HG02588 (cell line): ENCODE data around the gene SMCR8.
"Not testable (repeated sequence)": the region's sequence is repeated elsewhere in the genome, so short reads cannot be mapped to it uniquely, and the experiment has no call there.

Experiments used
- ATAC-seq: cut with Tn5 transposase; IDR thresholded peaks from one replicate; pipeline ENCODE4 v1.9.1; 2021; ENCODE audit warnings: mild to moderate bottlenecking, moderate library complexity; ENCODE audit not compliant: unreplicated experiment

The SMCR8 gene

GRCh38 chr17:18353541-18353940 lies 38.4 kb downstream of the SMCR8 start:
- ATAC-seq = no peak

- ATAC-seq = no peak
Observed at GRCh38 chr17:18356624-18357023, 41.5 kb downstream of the SMCR8 start.

DNA sequence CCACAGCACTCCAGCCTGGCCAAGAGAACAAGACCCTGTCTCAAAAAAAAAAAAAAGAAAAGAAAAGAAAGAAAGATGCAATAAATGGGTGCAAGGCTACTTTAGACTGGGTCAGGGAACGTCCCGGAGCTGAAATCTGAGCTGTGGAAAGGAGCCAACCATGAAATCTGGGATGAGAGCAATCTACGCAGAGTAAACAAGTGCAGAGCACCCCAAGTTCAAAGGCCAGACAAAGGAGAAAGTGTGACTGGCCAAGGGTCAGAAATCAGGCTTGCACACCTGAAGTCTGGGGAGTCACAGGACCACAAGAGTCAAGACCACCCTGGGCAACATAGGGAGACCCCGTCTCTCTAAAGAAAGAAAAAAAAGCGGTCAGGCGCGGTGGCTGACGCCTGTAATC lies 45.4 kb downstream of the SMCR8 start:
- no peak for ATAC-seq

DNA sequence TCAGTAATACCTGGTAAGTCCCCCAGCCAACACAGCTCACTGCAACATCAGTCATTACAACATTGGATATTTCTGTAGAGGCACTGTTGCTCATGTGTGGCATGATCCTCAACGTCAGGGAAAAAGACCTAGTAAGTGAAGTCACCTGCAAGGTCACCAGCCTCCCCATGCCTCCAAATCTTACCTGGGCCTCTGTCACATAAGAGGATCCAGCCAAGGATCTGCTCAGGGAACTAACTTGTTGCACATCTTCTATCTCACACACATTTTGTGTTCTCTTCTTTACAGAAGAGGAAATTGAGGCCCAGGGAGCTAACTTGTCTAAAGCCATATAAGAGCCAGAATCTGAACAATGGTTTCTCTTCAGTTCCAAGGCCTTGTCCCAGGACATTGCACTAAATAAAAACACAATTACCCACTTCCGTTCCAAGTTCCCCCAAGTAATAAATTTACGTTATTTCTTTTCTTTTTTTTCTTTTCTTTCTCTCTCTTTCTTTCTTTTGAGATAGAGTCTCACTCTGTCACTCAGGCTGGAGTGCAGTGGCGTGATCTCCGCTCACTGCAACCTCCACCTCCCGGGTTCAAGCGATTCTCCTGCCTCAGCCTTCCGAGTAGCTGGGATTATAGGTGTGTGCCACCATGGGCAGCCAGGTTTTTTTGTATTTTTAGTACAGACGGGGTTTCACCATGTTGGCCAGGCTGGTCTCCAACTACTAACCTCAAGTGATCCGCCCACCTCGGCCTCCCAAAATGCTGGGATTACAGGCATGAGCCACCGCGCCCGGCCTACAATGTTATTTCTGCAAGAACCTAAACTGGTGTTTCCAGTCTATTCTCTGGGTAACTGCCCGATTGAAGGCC lies 47.0 kb downstream of the SMCR8 start:
- no peak for ATAC-seq

DNA sequence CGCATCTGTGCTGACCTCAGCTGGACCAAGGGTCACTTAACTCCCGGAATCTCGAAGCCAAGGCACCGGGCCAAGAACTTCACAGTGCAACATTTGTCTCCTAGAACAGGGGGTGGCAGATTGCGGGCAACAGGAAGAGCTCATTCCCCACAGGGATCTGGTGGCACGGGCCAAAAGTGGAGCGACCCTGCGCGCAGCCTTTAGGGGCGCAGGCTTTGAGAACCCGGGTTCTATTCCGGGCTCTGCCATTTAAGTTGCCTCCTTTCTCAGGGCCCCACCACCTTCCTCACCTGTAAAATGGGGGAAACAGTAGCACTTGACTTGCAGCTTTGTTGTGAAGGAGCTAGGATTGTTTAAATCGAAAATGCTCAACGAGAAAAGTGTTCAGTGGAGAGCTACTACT lies 47.6 kb downstream of the SMCR8 start:
- no peak for ATAC-seq

DNA sequence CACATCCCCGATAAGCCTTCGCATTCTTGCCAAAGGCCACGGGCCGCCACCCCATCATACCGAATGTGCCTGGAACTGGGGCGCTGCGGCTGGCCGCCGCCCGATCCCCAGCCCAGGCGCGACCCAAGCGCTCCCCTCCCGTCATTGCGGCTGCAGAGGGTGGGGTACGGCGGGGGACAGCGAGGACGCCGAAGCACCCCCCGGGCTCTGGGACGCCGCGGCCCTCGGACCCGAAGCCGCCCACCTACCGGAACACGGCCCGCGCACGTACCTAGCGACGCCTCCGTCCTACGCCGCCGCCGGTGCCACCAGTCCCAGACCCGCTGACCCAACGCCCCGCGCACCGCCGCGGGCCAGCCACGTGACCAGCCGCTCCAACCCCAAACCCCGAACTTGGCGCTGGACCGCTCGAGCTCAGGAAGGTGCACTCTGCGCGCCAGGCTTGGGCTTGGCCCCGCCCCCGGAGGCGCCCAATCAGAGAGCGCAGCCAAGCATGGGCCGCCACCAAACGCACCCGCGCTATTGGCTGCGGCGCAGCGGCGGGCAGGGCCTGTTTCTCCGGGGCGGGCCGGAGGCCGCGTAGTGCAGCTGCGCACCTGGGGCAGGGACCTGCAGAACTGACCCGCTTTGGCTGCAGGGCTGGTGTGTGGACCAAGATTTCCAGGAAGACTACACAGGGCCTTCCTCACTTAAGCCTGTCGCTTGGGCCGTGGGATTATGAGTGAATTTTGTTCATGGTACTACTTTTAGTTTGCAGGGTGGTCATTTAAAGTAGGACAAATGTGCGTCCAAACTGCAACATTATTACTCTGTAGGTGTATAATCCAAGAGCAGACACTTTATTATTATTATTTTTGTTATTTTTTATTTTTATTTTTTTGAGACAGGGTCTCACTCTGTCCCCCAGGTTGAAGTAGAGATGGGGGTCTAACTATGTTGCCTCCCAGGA lies 48.3 kb downstream of the SMCR8 start, which contains the start of gene SHMT1:
Gene SHMT1 (minus strand): TSS at position 450 of the 949 bp plus-strand sequence. CDS start 7,569 bp downstream, outside the sequence.
- ATAC-seq = peak; percentile 98

- ATAC-seq = no peak
Observed at GRCh38 chr17:18364166-18364565, 49.1 kb downstream of the SMCR8 start.

- no peak for ATAC-seq
Observed at GRCh38 chr17:18368946-18369345, 53.9 kb downstream of the SMCR8 start.

GRCh38 chr17:18370761-18371160 lies 55.7 kb downstream of the SMCR8 start:
- ATAC-seq = no peak

- no peak for ATAC-seq
Observed at GRCh38 chr17:18371455-18371854, 56.4 kb downstream of the SMCR8 start.

DNA sequence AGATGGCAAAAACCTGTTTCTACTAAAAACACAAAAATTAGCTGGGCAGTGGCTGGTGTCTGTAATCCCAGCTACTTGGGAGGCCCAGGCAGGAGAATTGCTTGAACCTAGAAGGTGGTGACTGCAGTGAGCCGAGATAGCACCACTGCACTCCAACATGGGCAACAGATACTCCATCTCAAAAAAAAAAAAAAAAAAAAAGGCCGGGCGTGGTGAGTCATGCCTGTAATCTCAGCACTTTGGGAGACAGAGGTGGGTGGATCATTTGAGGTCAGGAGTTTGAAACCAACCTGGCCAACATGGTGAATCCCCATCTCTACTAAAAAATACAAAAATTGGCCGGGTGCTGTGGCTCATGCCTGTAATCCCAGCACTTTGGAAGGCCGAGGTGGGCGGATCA lies 58.1 kb downstream of the SMCR8 start:
- not testable (repeated sequence) for ATAC-seq

GRCh38 chr17:18374216-18374615 lies 59.1 kb downstream of the SMCR8 start:
- no peak for ATAC-seq
